GM23248 (cell line): ENCODE results near the gene TENM3.

Source experiments
- EZH2 ChIP-seq: fragments of 200-600 bp; sonication (generic); IDR thresholded peaks from 2 replicates; pipeline ENCODE4 v1.6.1; 2018; ENCODE audit warnings: antibody characterized with exemption, mild to moderate bottlenecking; ENCODE audit not compliant: insufficient read depth, poor library complexity, severe bottlenecking
- EZH2phosphoT487 ChIP-seq: fragments of 200-600 bp; sonication (generic); IDR thresholded peaks from 2 replicates; pipeline ENCODE4 v1.6.1; 2018; ENCODE audit warnings: antibody characterized with exemption, moderate library complexity, mild to moderate bottlenecking, low read depth; ENCODE audit not compliant: insufficient read depth

DNA sequence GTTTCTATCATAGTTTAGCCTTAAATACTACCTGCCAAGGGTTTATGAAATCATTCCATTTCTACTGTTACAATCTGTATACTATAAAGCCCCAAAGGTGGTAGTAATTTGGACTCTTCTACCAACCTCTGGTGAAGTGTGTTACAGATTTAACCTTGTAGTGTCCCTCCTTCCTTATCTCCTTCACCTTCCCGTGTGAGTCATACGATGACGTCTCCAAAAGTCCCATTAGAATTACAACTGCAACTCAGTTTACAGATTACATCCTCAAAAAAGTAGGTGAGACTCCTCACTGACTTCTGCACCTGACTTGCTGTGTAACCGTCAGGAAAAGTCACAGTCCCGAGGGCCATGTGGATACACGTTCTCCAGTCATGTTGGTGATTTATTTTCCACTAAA lies 455.0 kb downstream of the TENM3 start:
- no peak for TF ChIP-seq EZH2phosphoT487
- TF ChIP-seq EZH2 = no peak
